Effector memory CD4-positive, alpha-beta T cell (primary cell): ENCODE measurements around the gene MPPED2.

ENCODE experiments used
- DNase-seq, 3 donors: peaks; one replicate each; pipeline ENCODE4 v3.0.0-alpha.2; 2020
- H3K27ac ChIP-seq: 2 replicates; pipeline ENCODE4 v1.7.0; 2013; ENCODE audit warnings: mild to moderate bottlenecking, low read length, moderate library complexity; ENCODE audit not compliant: insufficient read depth, poor library complexity, severe bottlenecking
- H3K27me3 ChIP-seq: replicated peaks from 2 replicates; pipeline ENCODE4 v1.7.0; 2013; ENCODE audit warnings: mild to moderate bottlenecking, low read length; ENCODE audit not compliant: insufficient read depth, control insufficient read depth, poor library complexity, severe bottlenecking
- H3K36me3 ChIP-seq: 2 replicates; pipeline ENCODE4 v1.7.0; 2013; ENCODE audit warnings: mild to moderate bottlenecking, low read length, moderate library complexity; ENCODE audit not compliant: control insufficient read depth, insufficient read depth
- H3K4me1 ChIP-seq: 2 replicates; pipeline ENCODE4 v1.7.0; 2013; ENCODE audit warnings: low read length, mild to moderate bottlenecking; ENCODE audit not compliant: control insufficient read depth, insufficient read depth, poor library complexity, severe bottlenecking
- H3K4me3 ChIP-seq: 2 replicates; pipeline ENCODE4 v1.7.0; 2013; ENCODE audit warnings: low read length, low read depth, mild to moderate bottlenecking; ENCODE audit not compliant: insufficient read depth, poor library complexity, severe bottlenecking
- H3K9me3 ChIP-seq: 2 replicates; pipeline ENCODE4 v1.7.0; 2013; ENCODE audit warnings: mild to moderate bottlenecking, low read length, moderate library complexity; ENCODE audit not compliant: control insufficient read depth

The MPPED2 gene

DNA sequence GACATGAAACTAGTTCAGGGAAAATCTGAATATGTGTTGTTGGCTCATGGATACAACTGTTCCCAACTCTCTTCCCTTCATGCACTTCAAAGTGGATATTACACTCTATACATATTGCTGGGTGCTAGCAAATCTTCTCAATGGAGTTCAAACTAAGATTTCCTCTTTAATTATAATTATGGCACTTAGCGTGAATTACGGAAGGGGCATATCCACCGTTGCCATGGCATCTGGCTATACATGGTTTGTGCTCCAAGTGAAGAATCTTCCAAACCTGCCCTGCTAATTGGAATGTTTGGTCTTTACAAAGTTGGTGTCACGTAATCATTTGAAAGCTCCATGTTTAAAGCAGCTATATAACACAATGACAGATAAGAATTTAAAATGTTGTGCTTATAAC lies 5.6 kb downstream of the MPPED2 start:
- no peaks in the 10 kb centered on the region for H3K9me3 ChIP-seq
- DNase-seq, result no peak
- no peak overlapping the region for H3K4me3 ChIP-seq
- H3K27me3 ChIP-seq, result no peaks in the 10 kb centered on the region
- H3K27ac ChIP-seq, result no peak overlapping the region
- no peaks in the 10 kb centered on the region for H3K36me3 ChIP-seq
- H3K4me1 ChIP-seq, result no peaks in the 10 kb centered on the region

DNA sequence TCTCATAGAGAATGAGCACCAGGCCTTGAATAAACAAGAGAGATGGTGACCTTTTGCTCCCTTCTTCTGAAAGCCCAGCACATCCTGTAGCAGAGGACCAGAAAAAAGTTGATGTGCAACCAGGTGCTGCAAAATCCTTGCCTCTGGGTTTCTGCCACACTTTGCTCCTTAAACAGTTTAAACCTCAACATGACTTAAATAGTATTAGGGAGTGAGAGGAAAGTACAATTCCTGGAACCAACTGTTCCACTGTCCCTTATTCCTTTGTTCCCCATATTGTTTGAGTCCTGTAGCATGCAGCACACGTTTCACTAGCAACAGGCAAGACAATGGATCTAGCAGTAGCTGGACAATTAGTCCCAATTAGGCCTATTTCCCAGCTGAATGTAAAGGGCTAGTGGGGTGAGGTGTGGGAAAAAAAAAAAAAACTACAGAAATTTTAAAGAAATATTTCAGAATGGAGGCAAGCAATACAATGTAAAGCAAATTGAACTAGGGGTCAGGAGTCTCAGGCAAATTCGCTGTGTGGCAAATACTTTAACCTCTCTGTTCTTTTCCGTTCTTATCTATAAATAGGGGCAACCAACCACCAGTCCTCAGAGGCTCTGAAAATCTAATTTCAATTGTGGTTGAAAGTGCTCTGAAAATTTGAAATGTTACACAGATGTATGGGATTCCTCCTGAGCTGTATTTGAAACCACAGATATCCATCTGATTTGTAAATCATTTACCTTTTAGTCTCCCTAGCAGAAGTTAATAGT lies 6.6 kb downstream of the MPPED2 start:
- H3K4me1 ChIP-seq, result no peaks in the 10 kb centered on the region

DNA sequence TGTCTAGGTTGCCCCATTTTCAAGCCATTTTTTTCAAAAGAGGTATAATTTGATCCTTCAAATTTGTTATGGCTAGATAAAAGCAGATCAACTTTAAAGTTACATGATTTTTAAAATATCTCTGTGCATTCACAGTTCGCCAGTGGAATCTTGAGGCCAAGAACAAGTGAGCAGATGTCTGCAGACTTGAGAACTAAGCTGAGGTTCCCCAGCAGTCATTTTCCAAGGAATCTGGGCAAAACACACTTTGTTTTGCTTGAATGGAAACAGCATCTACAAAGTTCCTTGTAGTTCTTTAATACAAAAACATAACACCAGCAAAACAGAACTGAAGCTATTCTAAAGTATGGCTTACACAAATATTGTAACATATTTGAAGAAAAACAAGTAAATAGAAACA lies 7.7 kb downstream of the MPPED2 start:
- Histone ChIP-seq H3K4me1 (no peaks in the 10 kb centered on the region), H3K9me3 (no peaks in the 10 kb centered on the region), H3K36me3 (no peaks in the 10 kb centered on the region), H3K4me3 (no peak overlapping the region), H3K27me3 (no peaks in the 10 kb centered on the region), H3K27ac (no peak overlapping the region)
- DNase-seq, result no peak

More for the DNA sequence above, 6.6 kb downstream of the MPPED2 start:
- Histone ChIP-seq H3K9me3 (no peaks in the 10 kb centered on the region), H3K27ac (no peak overlapping the region), H3K36me3 (no peaks in the 10 kb centered on the region), H3K27me3 (no peaks in the 10 kb centered on the region), H3K4me3 (no peak overlapping the region)
- no peak for DNase-seq

DNA sequence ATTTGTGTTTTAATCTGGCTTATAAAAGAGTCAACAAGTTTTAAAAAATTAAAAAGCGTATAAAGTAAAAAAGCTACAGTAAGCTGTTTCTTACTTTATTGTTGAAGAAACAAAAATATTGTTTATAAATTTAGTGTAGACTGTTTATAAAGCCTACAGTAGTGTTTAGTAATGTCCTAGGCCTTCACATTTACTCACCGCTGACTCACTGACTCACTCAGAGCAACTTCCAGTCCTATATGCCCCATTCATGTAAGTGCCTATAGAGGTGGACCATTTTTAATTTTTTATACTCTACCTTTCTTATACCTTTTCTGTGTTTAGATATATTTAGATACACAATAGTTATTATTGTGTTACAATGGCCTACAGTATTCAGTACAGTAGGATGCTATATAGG lies 12.2 kb downstream of the MPPED2 start:
- no peaks in the 10 kb centered on the region for H3K4me1 ChIP-seq
- no peaks in the 10 kb centered on the region for H3K36me3 ChIP-seq
- no peak overlapping the region for H3K4me3 ChIP-seq
- H3K9me3 ChIP-seq, result no peaks in the 10 kb centered on the region
- H3K27ac ChIP-seq, result no peak overlapping the region
- DNase-seq, result no peak
- no peaks in the 10 kb centered on the region for H3K27me3 ChIP-seq

DNA sequence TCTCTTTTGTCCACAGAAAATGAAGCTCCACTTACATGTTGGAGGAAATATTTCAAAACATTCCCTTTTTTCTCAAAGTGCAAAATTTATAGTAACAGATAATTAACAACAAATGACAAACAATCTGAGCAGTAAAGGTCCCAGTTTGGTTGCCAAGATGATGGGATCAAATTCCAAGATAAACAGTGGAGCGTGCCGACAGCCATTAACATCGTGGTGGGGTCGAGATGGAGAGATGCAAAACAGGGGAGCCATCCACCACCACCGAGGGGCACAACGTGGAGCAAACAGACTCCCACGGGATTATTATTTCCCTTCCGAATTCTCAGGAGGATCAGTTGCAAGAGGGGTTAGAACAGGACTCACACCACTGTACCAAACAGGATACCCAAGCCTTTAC lies 17.2 kb downstream of the MPPED2 start:
- Histone ChIP-seq H3K4me1 (no peaks in the 10 kb centered on the region), H3K9me3 (no peaks in the 10 kb centered on the region), H3K36me3 (no peaks in the 10 kb centered on the region), H3K27me3 (no peaks in the 10 kb centered on the region), H3K4me3 (no peak overlapping the region), H3K27ac (no peak overlapping the region)
- DNase-seq, result no peak

DNA sequence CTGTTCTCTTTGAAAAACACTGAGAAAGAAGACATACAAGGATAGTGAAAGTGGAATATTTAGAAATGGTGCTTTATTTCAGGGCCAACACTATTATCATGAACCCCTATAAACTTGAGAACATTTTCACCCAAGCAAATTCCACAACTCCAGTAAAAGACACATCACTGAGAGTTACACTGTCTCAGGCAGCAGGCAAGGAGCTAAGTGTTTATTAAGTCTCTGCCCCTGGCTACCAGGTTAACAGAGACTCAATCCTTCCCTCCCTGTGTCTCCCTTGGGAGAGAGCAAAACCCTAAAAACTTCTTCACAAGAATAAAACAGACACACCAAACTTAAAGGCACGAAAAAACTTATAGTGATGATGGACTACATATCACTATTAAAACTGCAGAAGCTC lies 18.5 kb downstream of the MPPED2 start:
- Histone ChIP-seq H3K27ac (no peak overlapping the region), H3K4me3 (no peak overlapping the region), H3K36me3 (no peaks in the 10 kb centered on the region), H3K27me3 (no peaks in the 10 kb centered on the region), H3K4me1 (no peaks in the 10 kb centered on the region), H3K9me3 (no peaks in the 10 kb centered on the region)
- DNase-seq, result no peak

DNA sequence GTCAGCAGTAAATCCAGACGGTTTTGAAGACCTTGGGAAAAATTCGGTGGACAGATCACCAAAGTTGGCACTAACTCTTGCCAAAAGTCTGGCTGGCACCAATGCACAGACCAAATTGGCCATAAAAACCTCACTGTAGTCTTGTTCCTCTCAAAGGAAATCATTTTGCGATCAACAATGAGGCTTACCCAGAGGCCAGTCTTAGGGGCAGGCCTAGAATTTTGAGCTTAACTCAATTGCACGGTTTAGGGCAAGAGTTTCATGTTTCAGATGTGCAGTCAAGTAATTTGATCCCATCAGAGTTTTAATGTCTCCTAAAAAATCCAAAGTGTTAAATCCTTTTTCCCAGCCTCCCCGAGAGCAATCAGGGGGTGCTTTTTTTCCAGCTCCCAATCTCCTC lies 19.0 kb downstream of the MPPED2 start:
- no peak overlapping the region for H3K27ac ChIP-seq
- H3K36me3 ChIP-seq, result no peaks in the 10 kb centered on the region
- no peaks in the 10 kb centered on the region for H3K9me3 ChIP-seq
- H3K27me3 ChIP-seq, result no peaks in the 10 kb centered on the region
- no peaks in the 10 kb centered on the region for H3K4me1 ChIP-seq
- H3K4me3 ChIP-seq, result no peak overlapping the region
- DNase-seq, result no peak

DNA sequence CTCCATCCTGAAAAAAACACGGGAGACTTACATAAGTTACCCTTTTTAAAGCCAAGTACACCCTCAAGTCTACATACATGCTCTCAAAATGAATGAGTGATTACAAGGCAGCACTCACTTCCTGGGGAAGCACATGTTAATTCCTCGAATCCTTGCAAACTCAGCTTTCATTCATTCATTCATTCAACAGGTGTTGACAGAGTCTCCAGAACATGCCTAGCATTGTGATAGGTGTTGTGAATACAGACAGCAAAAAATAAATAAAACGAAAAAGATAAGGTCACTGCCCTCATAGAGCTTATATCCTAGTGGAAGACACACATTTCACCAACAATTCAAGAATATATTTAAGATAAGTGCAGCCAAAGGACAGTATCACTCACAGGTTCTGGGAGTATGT lies 19.7 kb downstream of the MPPED2 start:
- Histone ChIP-seq H3K27me3 (no peaks in the 10 kb centered on the region), H3K4me3 (no peak overlapping the region), H3K4me1 (no peaks in the 10 kb centered on the region), H3K36me3 (no peaks in the 10 kb centered on the region), H3K27ac (no peak overlapping the region), H3K9me3 (no peaks in the 10 kb centered on the region)
- DNase-seq, result no peak

DNA sequence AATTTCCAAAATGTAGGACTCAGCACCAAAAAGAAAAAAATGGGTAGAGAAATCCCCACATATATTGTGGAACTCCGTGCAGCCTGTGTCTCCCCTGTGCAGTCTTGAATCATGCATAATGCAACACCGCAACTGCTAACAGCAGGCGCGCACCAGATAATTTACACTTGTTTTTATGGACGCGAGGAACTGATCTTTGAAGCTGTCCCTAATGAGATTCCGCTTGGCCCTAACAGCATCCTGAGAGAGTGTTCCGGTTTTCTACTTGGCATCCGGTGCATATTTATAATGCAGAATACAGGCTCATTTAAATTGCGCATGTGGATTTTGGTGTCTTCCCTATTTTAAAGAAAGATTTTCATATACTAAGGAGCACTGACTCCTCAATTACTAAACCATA lies 21.1 kb downstream of the MPPED2 start:
- Histone ChIP-seq H3K4me1 (no peaks in the 10 kb centered on the region), H3K9me3 (no peaks in the 10 kb centered on the region), H3K27ac (no peak overlapping the region), H3K27me3 (no peaks in the 10 kb centered on the region), H3K4me3 (no peak overlapping the region), H3K36me3 (no peaks in the 10 kb centered on the region)
- no peak for DNase-seq

DNA sequence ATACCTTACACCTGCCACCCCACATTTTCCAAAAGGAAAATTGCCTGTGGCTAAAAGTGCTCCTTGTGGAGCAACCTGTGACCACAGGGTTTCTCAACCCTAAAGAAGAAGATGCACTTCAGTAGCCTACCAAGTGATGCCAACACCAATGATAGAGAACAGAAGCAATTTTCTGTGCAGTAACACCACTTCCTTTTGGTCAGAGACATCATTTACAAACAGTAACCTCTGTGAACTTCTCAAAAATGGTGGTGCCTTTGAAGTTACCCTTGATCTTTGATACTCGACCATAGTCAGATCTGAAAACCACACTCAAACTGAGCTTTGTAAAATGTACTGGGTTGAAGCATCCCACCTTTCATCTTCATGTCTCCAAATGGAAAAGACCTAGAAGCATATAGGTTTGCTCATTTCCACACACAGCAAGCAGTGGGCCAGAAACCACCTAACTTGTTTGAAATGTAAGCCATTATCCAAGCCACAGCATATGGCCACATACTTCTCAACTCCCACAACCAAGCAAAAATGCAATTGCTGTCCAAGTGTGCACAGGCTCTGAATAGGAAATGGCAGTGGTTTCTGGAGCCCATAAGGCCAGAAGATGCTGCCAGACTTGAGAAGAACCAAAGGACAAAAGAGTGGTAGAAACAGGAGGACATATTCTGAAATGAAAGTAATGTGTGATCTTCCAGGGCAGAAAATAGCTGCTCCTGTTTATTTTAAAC lies 24.3 kb downstream of the MPPED2 start:
- no peak overlapping the region for H3K4me3 ChIP-seq
- H3K9me3 ChIP-seq, result no peaks in the 10 kb centered on the region
- H3K36me3 ChIP-seq, result no peaks in the 10 kb centered on the region
- H3K27ac ChIP-seq, result no peak overlapping the region
- no peaks in the 10 kb centered on the region for H3K27me3 ChIP-seq
- no peaks in the 10 kb centered on the region for H3K4me1 ChIP-seq
- no peak for DNase-seq
